RPMI7951 (cell line): ENCODE measurements around the gene CABP4. TPM values are rescaled to one million over a fixed set of nuclear protein-coding genes. Genes with fewer than 3 reads are reported as not detected.

Experiments
- DNase-seq: peaks from one replicate; pipeline ENCODE4 v3.0.0-alpha.2; 2012; ENCODE audit warnings: low read depth
- total RNA-seq: library from RNA; depleted of rRNA; stranded (reverse); fragments of >200 nt; shearing (Covaris generic); gene quantifications from 2 replicates; pipeline ENCODE4 v1.2.3, GENCODE V29; 2014

CABP4 gene
- total RNA-seq, 1 experiment from 2014 or later = not detected

DNA sequence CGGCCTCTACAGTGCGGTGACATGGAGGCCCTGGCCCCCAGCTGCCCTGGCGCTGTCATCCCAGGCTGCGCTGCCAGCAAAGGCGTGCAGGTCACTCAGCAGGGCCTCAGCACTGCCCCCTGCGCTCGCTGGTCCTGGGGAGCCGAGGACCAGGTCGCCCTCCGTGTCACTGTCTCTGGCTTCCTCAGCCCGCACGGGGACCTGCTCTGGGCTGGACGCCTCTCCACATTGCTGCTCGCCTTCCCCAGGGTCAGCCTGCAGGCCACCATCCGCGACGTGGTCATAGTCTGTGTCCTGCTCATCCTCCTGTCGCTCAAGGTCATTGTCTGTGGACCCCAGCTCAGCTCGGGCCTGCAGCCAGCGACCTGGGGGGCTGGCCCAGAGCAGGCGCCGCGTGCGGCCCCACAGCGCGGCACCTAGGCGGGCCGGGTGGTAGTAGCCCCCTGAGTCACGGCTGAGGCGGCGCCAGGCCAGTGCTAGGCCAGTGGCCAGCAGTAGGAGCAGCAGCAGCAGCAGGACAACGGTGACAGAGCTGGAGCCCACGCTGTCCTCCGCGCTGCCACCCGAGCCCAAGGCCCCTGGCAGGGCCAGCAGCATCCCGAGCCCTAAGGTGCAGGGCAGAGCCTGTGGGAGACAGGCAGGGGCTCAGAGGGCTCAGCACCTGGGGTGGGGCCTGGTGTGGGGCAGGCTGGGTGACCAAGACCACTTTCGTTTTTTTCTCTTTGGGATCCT is 19.3 kb upstream of the CABP4 start:
- no peak for DNase-seq

DNA sequence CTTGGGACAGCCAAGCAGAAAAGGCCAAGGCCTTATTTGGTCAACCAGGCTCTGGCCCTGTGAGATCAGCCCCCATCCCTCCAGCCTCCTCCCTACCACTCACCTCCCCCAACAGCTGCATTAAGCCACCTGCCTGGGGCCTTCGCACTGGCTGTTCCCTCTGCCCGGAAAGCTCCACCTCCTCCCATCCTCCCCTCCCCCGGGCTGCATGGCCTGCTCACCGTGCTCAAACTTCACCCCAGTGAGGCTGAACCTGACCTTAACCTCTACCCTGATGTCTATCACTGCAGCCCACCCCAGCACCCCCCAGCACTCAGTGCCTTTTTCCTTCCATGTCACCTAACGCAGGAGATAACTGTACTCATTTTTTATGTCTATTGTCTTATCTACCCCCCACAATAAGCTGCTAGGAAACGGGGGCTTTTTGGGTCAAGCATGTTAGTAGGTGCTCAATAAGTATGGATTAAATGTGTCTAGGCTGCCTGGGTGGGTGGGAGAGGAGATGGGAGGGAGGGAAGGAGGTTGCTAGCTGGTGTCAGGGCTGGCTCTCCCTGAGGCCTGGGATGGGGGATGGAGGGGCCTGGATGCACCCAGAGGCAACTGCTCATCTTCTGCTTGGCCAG is 18.6 kb upstream of the CABP4 start:
- no peak for DNase-seq

GRCh38 chr11:67437082-67437808 is 17.9 kb upstream of the CABP4 start, which contains the start of gene PTPRCAP:
Gene PTPRCAP (minus strand): TSS chr11:67437682. CDS start chr11:67437619, 63 bp downstream.
- no peak for DNase-seq

- no peak for DNase-seq
Observed at GRCh38 chr11:67437809-67438157, 17.4 kb upstream of the CABP4 start.

DNA sequence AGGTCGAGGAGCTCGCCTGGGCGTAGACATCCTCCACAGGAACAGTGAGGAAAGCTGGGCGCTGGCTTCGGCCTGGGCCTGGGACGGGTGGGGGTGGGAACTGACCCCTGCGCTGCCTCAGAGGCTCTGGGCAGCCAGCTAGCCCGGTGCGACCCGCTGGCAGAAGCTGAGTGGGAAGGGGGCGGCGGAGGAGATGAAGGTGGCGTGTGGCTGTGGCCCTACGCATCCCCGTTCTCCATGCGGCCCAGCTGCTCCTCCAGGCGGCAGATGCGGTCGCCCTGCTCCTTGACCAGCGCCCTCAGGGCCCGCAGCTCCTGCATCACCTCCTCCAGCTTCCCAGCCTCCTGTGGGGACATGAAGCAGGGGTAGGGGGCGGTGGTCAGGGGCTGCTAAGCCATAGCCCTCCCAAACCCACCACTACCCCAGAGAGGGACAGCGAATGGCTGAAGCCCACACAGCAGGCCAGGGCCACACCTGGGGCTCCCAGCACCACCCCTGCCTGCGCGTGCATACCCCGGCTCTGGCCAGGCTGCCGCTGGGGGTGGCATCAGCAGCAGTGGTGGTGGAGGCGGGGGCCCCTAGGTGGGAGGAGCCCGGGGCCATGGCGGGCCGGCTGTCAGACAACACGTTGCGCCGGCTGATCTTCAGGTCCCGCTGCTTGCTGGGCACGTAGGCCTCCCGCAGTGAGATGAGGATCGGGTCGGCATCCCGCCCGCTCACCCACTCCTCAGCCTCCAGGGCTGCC is 16.8 kb upstream of the CABP4 start:
- no peak for DNase-seq

- peak; percentile 22 for DNase-seq
Observed at GRCh38 chr11:67439321-67440228, 15.6 kb upstream of the CABP4 start.

GRCh38 chr11:67440229-67441097 is 14.7 kb upstream of the CABP4 start:
- no peak for DNase-seq

DNA sequence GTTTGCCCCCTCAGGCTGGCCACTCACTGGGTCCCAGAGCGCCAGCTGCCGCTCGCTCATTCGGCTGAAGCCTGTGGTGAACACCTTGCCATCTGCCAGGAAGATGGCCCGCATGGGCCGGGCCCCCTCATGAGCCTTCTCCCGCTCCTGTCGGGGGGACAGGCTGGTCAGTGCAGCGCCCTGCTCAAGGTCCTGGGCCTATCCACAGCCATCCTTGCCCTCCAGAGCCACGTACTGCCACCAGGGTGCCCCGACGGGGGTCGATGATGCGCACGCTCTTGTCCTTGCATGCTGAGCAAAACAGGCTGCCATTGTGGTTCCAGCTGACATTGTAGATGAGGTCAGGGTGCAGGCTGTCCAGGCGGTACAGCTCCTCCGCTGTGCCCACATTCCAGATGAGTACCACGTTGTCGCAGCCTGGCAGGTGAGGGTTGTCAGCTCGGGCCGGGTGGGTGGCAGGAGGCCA is 14.0 kb upstream of the CABP4 start:
- no peak for DNase-seq

- DNase-seq = no peak
Observed at GRCh38 chr11:67441731-67442351, 13.3 kb upstream of the CABP4 start.

DNA sequence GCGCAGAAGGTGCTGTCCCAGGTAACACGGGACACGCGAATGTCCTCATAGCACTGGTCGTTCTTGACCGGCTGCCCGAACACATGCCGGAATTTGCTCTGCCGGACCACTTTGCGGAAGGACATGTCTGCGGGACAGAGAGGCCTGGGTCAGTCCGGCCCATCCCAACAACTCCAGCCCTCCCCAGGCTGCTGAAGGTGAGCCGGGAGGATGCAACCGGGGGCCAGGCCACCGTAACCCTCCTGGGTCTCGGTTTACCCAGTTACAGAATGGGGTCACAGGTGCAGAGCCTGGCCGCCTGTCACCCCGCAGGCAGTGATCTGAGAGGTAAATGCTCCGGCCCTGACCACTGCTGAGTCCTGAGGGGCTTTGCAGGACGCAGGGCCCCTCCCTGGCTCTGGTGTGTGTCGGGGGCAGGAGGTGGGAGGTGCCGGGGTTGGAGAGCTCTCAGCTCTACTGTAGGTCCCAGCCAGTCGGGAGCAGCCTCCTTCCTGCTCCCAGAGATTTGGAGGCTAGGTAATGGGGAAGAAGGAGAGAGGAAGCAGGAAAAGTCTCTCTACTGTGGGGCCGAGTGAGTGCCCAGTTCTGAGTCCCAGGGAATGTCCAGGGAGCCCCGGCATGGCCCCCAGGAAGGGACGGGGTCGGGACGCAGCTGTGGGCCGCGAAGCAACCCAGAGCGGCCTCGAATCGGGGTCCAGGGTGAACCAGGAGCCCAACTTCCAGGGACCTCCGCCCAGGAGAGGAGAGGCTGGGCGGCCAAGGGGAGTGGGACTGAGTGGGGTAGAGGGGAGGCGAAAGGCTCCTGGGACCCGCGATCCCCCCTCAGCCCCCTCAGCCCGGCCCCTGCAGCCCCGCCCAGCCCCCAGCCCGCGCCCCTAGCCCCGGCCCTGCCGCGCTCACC is 12.4 kb upstream of the CABP4 start:
- no peak for DNase-seq

DNA sequence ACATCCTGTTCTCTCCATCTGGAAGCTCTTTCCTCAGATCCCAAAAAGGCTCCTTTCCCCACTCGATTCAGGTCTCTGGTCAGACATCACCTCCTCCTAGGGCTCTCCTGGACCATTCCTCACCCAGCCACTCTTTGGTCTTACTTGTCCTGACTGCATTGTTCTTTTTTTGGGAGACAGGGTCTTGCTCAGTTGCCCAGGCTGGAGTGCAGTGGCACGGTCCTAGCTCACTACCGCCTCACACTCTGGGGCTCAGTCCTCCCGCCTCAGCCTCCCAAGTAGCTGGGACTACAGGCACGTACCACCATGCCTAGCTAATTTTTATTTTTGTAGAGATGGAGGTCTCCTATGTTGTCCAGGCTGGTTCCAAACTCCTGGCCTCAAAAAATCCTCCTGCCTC is 9.6 kb upstream of the CABP4 start:
- no peak for DNase-seq

DNA sequence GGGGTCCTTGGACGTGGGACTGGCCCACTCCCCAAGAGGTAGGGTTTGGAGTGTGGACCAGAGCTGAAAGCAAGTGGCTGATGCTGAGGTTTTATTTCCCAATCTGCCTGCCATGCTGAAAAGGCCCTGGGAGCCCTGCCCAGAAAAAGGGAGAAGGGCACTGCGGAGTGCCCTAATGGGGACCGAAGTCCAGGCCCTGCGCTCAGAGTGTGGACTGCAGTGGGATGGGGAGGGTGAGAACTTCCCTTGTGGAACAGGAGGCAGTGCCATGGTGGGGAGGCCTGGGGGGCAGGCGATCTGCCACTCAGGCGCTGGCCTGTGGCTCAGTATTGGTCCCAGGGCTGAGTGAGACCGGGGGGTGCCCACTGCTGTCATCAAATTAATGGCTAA is 6.9 kb upstream of the CABP4 start:
- no peak for DNase-seq

- DNase-seq = no peak
Observed at GRCh38 chr11:67449116-67449844, 5.9 kb upstream of the CABP4 start.

DNA sequence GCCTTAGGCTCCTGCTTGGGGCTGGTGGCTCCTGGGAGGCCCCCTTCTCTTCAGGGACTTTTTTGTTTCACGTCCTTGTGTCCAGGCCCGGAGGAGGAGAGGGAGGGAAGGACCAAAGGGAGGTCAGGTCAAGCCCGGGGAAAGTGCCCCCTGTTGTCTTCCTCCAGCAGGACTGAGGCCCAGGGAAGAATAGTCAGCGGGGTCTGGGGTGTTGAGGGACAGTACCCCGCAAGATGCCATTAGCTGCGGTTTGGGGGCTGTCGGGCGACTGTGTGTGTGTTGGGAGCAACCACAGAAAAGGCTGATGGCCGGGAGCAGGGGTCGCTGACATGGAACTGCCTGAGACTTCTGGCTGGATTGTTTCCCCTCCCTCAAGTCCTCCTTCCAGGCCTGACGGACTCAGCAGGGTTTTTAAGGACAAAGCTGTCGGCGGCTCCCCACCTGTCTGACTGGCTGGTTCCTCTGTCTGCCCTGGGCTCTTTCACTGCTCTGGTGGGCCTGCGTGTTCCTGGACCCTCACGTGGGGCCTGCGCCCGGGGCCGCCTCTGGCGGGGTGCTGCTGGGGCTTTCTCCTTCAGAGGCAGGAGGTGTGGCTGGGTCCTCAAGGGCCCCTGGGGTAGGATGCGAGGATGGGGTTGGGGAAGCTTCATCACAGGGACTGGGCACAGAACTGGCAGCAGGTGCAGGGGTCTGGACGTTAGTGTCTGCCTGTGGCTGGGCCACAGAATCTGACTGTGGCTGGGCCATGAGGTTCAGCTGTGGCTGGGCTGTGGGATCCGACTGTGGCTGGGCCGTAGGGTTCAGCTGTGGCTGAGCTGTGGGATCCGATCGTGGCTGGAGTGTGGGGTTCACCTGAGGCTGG is 4.1 kb upstream of the CABP4 start:
- DNase-seq = no peak

DNA sequence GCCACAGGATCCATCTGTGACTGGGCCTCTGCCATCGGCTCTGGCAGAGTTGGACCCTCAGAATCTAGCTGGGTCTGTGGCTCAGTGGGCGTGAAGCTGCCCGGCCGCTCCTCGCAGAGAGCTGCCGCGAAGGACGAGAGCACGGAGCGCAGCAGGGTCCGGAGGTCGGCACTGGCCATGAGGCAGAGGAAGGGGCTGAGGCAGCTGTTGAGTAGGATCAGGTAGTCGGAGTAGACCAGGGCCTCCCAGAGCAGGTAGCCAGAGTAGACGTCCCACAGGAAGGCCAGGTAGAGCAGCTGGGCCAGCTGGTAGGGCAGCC is 3.5 kb upstream of the CABP4 start:
- DNase-seq = no peak

- no peak for DNase-seq
Observed at GRCh38 chr11:67452141-67452952, 2.8 kb upstream of the CABP4 start, which contains the start of gene GPR152. Gene GPR152 (minus strand): TSS chr11:67452729. CDS start chr11:67452724, 5 bp downstream.
